HPDE6-E6E7 (cell line): ENCODE measurements around the gene FNDC5.
A peak's percentile ranks its signal among the peaks of the same experiment; 100 is the strongest.

ENCODE experiments used
- DNase-seq: peaks from one replicate; pipeline ENCODE4 v3.0.0; 2011; ENCODE audit warnings: missing footprints; ENCODE audit errors: extremely low spot score

Gene FNDC5

GRCh38 chr1:32865639-32866405 lies 4.9 kb downstream of the FNDC5 start:
- DNase-seq: no peak

DNA sequence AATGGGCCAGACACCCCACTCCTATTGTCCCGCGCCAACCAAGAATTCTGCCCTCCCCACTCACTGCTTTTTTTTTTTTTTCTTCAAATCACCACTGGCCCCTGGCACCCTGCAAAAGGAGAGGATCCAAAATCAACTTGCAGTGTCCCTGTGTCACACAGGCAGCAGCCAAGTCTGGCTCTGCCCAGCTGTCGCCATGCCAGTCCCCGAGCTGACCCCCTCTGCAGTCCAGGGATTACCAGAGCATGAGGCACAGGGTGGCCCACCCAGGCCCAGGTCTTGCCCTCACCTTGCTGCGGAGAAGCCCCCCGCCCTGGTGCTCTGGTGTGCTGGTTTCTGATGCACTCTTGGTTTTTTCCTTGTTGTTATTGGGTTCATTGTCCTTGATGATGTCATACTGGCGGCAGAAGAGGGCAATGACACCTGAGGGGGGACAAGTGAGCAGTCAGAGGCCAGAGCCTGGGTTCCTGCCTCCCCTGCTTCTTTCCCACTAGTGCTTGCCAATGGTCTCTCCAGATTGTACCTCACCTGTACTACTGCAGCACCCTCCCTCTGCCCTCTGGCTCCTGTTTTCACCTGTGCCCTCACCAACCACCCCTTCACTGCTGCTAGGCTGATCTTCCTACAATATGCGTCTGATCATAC lies 6.2 kb downstream of the FNDC5 start:
- DNase-seq: no peak

- no peak for DNase-seq
These were observed 6.8 kb downstream of the FNDC5 start for GRCh38 chr1:32863881-32864245.

DNA sequence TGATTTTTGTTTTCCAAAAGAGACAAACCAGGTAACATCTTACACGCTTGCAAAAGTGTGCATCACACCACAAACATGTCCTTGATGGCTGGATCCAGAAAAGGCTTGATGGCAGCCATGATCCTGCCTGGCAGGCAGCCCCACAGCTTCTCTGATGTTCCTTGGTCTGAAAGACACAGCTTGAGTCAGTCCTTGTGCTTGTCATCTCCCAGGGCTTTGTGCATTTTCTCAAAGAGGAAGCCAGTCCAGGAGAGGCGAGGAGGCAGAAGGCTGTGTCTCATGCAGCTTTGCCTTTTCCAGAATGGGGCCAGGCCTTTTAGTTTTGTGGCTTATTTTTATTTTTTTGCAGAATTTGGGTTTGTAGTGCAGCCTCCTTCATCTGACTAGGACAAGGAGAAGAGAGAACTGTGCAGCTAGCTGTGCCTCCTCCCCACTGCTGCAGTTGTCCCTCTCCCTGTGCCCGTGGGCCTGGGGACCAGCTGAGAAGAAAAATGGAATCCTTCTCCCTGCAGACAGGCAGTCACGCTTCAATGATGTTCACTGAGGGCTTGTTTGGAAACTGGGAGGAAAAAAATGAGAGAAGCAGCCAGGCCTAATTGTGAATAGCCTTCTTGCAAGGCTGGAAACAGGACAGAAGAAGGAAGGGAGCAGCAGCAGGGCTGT lies 7.4 kb downstream of the FNDC5 start:
- no peak for DNase-seq

DNA sequence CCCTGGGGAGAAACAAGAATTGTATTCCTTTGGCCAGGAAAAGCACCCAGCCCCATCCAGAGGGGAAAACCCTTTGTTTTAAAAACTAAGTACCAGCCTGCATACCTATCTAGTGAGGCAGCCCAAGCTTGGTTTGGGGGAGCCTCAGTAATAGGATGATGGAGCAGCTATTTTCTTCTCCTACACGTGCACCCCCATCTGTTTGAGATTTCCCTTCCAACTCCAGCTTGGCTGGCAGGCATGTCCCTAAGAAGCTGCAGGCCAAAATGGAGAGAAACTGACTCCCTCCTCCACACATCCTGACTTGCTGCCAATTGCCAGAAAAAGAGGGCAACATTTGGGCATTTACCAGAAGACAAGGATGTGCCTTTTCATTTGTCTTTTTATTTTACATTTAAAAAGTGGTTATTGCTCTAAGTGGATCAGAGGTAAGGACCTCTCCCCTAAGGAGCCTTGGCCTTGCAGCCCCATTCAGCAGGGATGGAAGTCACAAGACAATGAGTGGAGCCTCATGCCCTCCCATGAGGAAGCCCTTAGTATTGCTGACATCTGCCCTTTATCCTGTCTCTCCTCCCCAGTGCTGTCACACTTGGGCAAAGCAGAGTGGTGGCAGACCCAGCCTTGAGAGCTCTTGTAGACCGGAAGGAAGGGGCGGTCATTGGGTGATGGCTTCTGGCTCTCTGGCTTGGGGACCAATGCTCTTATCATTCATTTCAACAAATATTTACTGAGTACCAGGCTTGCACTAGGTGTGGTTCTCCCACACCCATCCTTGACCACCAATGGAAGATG lies 8.6 kb downstream of the FNDC5 start:
- DNase-seq: no peak

DNA sequence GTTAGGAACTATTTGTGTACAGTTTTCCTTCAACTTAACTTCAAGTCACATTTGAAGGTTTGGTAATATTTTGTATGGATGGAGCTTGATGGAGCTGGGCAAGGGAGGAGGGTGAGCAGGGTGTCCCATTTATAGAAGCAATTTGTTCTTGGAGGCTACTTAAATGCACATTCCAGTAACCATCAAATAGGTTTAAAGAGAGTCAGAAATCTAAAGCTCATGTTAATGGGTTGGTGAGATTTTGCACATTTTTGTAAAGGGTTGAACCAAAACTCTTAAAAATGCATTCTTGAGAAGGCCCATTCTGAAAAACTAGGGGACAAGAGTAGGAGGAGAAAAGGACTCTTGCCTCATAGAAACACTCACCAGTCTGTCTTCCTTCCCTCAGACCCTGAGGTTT lies 10.1 kb downstream of the FNDC5 start:
- DNase-seq: no peak

GRCh38 chr1:32859915-32860314 lies 10.8 kb downstream of the FNDC5 start:
- no peak for DNase-seq

GRCh38 chr1:32858791-32859190 lies 11.9 kb downstream of the FNDC5 start:
- no peak for DNase-seq

- no peak for DNase-seq
These were observed 12.6 kb downstream of the FNDC5 start for GRCh38 chr1:32858136-32858535.

DNA sequence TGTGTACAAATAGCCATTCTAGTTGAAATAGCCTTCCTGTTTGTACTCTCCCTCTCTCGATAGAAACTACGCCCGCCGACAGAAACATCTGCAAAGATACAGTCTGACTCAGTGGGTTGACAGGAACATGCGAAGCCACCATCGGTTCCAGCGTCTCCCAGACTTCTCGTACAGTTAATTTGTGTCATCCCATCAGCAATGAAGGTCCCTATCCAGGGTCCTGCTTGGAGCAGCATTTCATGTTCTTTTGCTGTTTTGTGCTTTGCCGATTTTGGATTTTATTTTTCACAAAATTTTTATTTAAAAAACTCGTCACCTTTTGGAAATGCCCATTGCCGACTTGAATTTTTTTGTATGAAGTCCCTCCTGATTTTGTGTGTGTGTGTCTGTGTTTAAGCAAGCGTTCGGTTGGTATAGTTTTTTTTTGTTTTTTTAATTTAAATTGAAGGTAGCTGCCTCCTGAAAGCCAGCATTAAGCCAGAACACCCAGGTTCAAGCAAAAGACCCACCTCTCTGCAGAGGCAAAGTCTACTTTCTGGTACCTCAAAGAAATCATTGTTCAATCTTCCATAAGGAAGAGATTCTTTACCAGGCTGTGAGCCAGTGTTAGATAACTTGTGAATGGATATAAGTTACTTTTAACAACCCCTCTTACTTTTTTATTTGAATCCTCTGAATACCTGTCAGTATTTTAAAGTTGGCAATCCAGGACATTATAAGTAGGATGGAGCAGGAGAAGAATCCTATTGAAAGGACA lies 14.7 kb downstream of the FNDC5 start:
- DNase-seq: no peak

- no peak for DNase-seq
These were observed 22.2 kb downstream of the FNDC5 start for GRCh38 chr1:32848354-32849063.

DNA sequence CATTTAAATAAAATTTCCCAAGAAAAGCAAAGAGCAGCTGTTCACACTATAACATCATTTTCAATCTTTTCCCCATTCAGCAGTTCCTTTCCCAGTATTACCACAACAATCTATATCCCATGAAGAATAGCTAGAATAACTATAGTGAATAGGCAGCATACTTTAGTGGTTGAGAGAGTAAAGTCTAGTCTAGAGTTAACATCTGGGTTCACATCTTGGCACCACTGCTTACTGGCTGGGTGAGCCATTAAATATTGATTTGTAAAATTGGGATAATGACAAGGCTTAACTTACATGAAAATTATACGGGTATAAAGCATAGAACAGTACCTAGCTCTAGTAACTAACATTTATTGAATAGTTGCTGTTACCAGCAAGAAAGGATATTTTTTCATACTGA lies 38.8 kb downstream of the FNDC5 start:
- no peak for DNase-seq

DNA sequence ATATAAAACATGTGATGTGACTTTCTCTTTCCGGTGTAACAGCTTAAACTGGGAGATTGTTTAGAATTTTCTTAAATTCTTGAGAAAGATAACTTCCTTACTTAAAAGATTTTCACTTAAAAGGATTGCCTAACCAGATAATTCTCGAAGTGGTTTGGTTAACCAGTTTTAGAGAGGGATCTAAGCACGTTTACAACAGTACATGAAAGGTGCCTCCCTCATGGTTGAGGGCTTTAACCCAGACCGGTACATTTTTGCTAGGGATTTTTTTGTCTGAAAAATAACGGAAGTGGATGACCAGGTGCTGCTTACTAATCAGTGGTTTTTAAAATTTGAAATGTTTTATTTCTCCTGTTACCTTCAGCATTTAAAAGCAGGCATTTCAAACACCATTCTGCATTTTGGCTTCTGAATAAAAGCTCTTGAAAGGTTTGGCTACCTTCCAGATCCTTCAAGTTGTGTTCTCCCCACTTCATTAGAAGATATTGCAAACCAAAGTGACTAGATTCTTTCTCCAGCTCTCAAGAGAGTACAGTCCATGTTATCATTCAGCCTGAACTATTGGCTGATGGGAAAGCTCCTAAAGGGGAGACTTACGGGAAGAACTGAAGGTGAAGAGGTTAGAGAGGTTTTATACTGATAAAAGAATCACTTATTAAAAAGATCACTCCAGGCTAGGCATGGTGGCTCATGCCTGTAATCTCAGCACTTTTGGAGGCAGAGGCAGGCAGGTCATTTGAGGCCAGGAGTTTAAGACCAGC lies 40.4 kb downstream of the FNDC5 start:
- no peak for DNase-seq

DNA sequence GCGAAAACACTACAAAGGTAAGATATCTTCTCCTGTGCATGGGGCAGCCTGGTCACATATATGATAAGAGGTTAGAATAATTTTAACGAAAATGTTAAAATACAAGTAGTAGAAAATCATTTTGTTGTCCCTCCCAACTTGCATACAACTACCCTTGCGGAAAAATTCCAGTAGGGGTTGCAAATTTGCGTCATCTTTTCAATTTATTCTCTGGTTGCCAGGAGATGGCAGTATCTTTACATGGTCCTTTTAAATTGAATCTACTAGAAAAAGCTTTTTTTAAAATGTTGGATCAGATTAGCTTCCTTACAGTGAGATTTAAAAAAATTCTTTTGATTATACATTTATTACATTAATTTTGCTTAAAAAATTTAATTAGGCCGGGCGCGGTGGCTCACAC lies 42.4 kb downstream of the FNDC5 start:
- DNase-seq: no peak

DNA sequence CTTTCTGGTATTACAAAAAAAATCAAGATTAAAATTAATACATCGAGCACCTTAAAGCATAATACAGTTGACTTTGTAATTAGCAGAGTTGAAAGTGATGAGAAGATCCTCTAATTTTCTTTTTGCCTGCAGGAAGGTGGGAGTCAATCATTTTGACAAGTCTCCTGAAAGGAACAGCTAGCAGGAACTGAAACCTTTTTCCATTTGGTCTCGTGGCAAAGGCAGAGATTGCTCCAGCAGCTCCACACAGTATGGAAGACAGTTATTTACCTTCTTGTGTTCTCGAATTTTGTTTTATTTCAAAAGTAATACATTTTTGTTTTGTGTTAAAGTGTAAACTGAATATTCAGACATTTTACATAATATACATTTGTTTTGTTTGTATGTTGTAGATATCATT lies 45.5 kb downstream of the FNDC5 start:
- DNase-seq: no peak

DNA sequence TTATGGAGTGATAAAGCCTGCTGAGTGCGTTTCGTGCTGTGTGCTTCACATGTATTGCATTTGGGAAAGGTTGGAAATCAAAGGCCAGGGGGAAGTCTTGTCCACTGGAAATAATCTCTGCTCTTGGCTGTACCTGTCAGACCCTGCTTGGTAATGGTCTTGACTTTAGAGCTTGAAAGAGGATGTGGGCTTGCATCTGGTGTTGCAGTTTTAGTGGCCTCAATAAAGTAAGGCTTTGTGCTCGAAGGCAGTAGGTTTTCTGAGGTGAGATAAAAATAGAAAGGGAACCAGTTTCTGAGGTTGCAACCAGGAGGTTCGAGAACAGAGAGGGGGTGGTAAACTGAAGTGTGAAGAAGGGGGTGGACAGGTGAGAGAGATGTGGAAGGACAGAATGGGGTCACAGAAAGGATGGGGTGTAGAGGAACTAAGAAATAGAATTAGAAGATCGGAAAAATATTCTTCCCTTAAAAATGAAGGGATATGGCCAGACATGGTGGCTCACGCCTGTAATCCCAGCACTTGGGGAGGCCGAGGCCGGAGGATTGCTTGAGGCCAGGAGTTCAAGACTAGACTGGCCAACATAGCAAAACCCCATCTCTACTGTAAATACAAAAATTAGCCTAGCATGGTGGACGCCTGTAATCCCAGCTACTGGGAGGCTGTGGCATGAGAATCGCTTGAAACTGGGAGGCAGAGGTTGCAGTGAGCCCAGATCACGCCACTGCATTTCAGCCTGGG lies 51.7 kb downstream of the FNDC5 start:
- no peak for DNase-seq

- DNase-seq: peak; percentile 36
These were observed 52.6 kb downstream of the FNDC5 start for GRCh38 chr1:32817815-32818786.

DNA sequence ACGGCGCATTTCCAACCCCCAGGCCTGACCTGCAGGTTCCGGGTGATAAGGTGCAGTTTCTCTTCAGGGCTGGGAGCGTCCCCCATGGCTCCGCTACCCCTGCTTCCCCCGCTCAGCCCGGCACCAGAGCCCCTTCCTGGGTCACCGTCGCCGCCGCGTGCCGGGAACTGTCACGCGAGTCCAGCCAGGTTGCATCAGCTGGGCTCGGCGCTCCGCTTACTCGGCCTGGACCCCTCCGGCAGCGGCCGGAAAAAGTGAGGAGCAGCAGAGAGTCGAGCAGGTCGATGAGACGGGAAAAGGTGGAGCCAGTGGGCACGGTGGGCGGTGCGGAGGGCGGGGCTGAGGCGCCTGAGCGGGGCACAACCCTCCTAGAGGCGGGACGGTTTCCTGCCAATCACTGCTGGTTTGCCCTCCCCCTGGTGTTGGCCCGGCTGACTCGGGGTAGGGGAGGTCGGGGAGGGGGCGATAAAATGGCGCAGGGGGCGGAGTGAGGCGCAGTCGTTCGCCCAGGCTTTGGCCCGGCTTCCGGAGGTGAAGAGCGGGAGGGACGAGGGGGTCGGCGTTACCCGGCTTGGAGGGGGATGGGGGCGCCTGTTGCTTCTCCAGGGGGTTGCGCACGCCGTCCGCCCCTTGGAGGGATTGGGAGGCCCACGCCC lies 53.4 kb downstream of the FNDC5 start, which contains the start of the genes S100PBP and YARS1:
S100PBP (plus strand) TSS at position 495 of the 656 bp plus-strand sequence. CDS start 8,447 bp downstream, outside the sequence.
YARS1 (minus strand) TSS at position 200 of the 656 bp plus-strand sequence; CDS start at position 86, 114 bp downstream.
- DNase-seq: peak; percentile 96
